Measurements from ENCODE around the gene ZCCHC14. TPM values are rescaled to one million over a fixed set of nuclear protein-coding genes. Genes with fewer than 3 reads are reported as not detected.

Gene ZCCHC14
- total and polyA plus RNA-seq, 2 of the 8 experiments (the other 6 are each of a cell fraction or from before 2014, with no cell fraction given), result 8.2 to 28.2 TPM

DNA sequence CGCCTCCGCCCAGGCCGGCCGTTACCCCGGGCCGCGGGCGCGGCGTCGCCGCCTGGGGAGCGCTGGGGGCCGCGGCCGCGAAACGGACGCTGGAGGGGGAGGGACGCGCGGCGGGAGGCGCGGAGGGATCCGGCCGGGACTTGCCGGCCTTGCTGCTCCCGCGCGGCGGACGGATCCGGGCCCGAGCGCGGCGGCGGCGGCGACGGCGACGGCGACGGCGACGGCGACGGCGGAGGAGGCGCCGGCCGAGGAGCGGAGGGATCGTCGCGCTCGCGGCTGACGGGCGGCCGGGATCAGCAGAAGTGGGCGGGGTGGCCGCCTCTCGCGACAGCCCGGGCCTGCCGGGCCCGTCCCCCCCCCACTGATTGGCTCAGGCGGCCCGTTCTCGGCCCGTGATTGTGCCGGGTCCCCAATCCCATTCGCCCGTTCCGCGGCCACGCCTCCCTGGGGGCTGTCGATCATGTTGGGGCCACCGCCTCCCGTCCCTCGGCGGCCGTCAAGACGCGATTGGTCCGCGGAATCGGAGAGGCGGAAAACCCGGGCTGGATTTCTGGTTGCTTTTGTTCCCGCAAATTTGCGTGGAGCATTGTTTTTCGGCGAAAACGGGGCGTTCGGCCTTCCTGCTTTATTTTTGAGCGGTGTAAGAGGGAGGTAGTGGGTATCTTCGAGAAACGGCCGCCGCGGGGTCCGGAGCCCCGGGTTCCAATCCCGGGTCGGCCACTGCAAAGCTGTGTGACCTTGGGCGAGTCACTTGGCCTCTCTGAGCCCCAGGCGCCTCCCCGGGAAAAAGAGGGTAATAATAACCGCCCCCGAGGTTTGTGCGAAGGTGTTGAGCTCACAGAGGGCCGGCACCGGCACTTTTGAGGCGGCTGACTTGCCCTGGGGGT is at the start of gene ZCCHC14 (continued):
- TF ChIP-seq KDM1A (IDR thresholded peaks at IDR 0.05; ENCODE audit: borderline replicate concordance, low read length) (peak; percentile 100), GABPA (IDR thresholded peaks at IDR 0.05; ENCODE audit: borderline replicate concordance, insufficient read depth, low read length) (no peak), USF2 (IDR thresholded peaks at IDR 0.05; ENCODE audit: low read length) (peak; percentile 43; the same call in 1 of the 2 replicates), SP2 (IDR thresholded peaks at IDR 0.05; ENCODE audit: low read length) (peak; percentile 17; the same call in 1 of the 2 replicates), SRF (IDR thresholded peaks at IDR 0.05; ENCODE audit: low read depth, low read length) (peak; percentile 27; the same call in 1 of the 2 replicates), CREB1 (IDR thresholded peaks at IDR 0.05) (peak; percentile 93), TBP (IDR thresholded peaks at IDR 0.05; ENCODE audit: low read depth, low read length) (peak; percentile 55; the same call in 1 of the 2 replicates), EP300 (IDR thresholded peaks at IDR 0.05; ENCODE audit: borderline replicate concordance in 1 of 2, low read depth in 2 of 2, low read length in 2 of 2) (peak in 1 of 2 experiments; percentile 17; a peak in 1 of 3 replicates), SAP30 (IDR thresholded peaks at IDR 0.05; ENCODE audit: insufficient read depth, insufficient replicate concordance, low read length) (no peak)
